ENCODE measurements around the gene ARFGEF3. TPM values are rescaled to one million over a fixed set of nuclear protein-coding genes. Genes with fewer than 3 reads are reported as not detected.

The ARFGEF3 gene
- total and polyA plus RNA-seq, 4 donors: 4.7 to 28.1 (median 14.0) TPM

DNA sequence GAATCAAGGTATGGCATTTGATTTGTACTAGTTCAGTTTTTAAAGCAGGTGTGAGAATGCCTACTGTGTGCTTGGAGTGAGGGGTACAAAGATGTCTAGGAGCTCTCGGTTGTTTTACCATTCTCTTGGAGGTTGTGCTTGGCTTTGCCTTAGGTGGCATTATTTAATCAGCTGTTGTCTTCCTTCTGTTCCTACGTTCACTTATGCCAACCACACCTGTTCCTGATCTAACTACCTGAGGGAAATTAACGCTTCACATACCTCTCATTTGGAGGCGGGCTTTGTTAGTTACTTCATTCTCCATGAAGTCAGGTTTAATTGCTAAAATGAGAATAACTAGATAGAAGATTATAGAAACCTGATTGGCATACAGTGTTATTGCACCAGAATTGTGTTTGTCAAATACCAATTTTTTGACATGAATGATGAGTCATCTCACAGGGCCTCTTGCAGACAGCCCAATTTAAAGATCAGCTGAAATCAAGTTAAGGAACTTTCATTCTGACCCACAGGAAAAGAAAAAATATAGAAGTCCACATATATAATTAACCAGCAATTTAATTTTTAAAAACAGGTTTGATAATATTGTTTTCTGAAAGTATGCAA, 81.4 kb downstream of the ARFGEF3 start:
- WGBS, 2 donors: 89 to 91% methylated on average over 4 of the region's 4 CpGs
- ATAC-seq (ENCODE audit: insufficient read depth, low FRiP score): no peak

GRCh38 chr6:138245751-138246150, 84.0 kb downstream of the ARFGEF3 start:
- no peaks in the 10 kb centered on the region for H3K9me3 ChIP-seq (ENCODE audit: control insufficient read depth in 4 of 4, insufficient read depth in 3 of 4, low read length in 3 of 4)
- ATAC-seq (ENCODE audit: insufficient read depth, low FRiP score) (no peak), DNase-seq (no peak)
- TF ChIP-seq, protein P1, sequence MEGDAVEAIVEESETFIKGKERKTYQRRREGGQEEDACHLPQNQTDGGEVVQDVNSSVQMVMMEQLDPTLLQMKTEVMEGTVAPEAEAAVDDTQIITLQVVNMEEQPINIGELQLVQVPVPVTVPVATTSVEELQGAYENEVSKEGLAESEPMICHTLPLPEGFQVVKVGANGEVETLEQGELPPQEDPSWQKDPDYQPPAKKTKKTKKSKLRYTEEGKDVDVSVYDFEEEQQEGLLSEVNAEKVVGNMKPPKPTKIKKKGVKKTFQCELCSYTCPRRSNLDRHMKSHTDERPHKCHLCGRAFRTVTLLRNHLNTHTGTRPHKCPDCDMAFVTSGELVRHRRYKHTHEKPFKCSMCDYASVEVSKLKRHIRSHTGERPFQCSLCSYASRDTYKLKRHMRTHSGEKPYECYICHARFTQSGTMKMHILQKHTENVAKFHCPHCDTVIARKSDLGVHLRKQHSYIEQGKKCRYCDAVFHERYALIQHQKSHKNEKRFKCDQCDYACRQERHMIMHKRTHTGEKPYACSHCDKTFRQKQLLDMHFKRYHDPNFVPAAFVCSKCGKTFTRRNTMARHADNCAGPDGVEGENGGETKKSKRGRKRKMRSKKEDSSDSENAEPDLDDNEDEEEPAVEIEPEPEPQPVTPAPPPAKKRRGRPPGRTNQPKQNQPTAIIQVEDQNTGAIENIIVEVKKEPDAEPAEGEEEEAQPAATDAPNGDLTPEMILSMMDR (IDR thresholded peaks at IDR 0.05; ENCODE audit: control extremely low read depth, extremely low read depth): no peak
- no peaks in the 10 kb centered on the region for H3K4me1 ChIP-seq (ENCODE audit: control insufficient read depth in 5 of 5, insufficient read depth in 5 of 5, low read length in 5 of 5)
- no peak overlapping the region for H3K4me3 ChIP-seq
- H3K9ac ChIP-seq (ENCODE audit: insufficient read depth in 1 of 2, low read length in 2 of 2): no peak overlapping the region
- no peaks in the 10 kb centered on the region for H3K36me3 ChIP-seq (ENCODE audit: control insufficient read depth in 4 of 4, insufficient read depth in 4 of 4, low read length in 4 of 4)
- no peak overlapping the region for H3K27ac ChIP-seq (ENCODE audit: low read depth in 1 of 2, low read length in 1 of 2)
- H3K27me3 ChIP-seq (ENCODE audit: control insufficient read depth in 3 of 3, insufficient read depth in 3 of 3, low read length in 2 of 3): no peaks in the 10 kb centered on the region
- WGBS, 2 donors: 88 to 92% methylated on average over 3 of the region's 3 CpGs

More for the DNA sequence above, 81.4 kb downstream of the ARFGEF3 start:
- no peaks in the 10 kb centered on the region for H3K9me3 ChIP-seq (ENCODE audit: control insufficient read depth in 4 of 4, insufficient read depth in 3 of 4, low read length in 3 of 4)
- H3K4me3 ChIP-seq: no peak overlapping the region
- H3K27ac ChIP-seq (ENCODE audit: low read depth in 1 of 2, low read length in 1 of 2): no peak overlapping the region
- no peaks in the 10 kb centered on the region for H3K36me3 ChIP-seq (ENCODE audit: control insufficient read depth in 4 of 4, insufficient read depth in 4 of 4, low read length in 4 of 4)
- H3K4me1 ChIP-seq (ENCODE audit: control insufficient read depth in 5 of 5, insufficient read depth in 5 of 5, low read length in 5 of 5): no peaks in the 10 kb centered on the region
- no peak for DNase-seq
- H3K9ac ChIP-seq (ENCODE audit: insufficient read depth in 1 of 2, low read length in 2 of 2): no peak overlapping the region
- TF ChIP-seq, protein P1 (IDR thresholded peaks at IDR 0.05; ENCODE audit: control extremely low read depth, extremely low read depth): no peak
- H3K27me3 ChIP-seq (ENCODE audit: control insufficient read depth in 3 of 3, insufficient read depth in 3 of 3, low read length in 2 of 3): no peaks in the 10 kb centered on the region

GRCh38 chr6:138246650-138247440, 85.1 kb downstream of the ARFGEF3 start:
- TF ChIP-seq, protein P1 (IDR thresholded peaks at IDR 0.05; ENCODE audit: control extremely low read depth, extremely low read depth): no peak
- no peaks in the 10 kb centered on the region for H3K36me3 ChIP-seq (ENCODE audit: control insufficient read depth in 4 of 4, insufficient read depth in 4 of 4, low read length in 4 of 4)
- DNase-seq: no peak
- no peak for ATAC-seq (ENCODE audit: insufficient read depth, low FRiP score)
- WGBS, 2 donors: 93 to 96% methylated on average over 3 of the region's 3 CpGs
- no peaks in the 10 kb centered on the region for H3K27me3 ChIP-seq (ENCODE audit: control insufficient read depth in 3 of 3, insufficient read depth in 3 of 3, low read length in 2 of 3)
- no peak overlapping the region for H3K27ac ChIP-seq (ENCODE audit: low read depth in 1 of 2, low read length in 1 of 2)
- H3K9ac ChIP-seq (ENCODE audit: insufficient read depth in 1 of 2, low read length in 2 of 2): no peak overlapping the region
- H3K4me1 ChIP-seq (ENCODE audit: control insufficient read depth in 5 of 5, insufficient read depth in 5 of 5, low read length in 5 of 5): no peaks in the 10 kb centered on the region
- no peak overlapping the region for H3K4me3 ChIP-seq
- no peaks in the 10 kb centered on the region for H3K9me3 ChIP-seq (ENCODE audit: control insufficient read depth in 4 of 4, insufficient read depth in 3 of 4, low read length in 3 of 4)

All from lung (tissue), 12 donors.